Measurements from ENCODE around the gene GSDME. TPM values are rescaled to one million over a fixed set of nuclear protein-coding genes. Genes with fewer than 3 reads are reported as not detected.

Gene GSDME
- polyA plus RNA-seq, 1 of the 3 experiments (the other 2 are of a cell fraction), result 109 TPM

GRCh38 chr7:24703296-24703695 lies 54.0 kb downstream of the GSDME start:
- Histone ChIP-seq H2AFZ (ENCODE audit: low read depth) (no peak overlapping the region), H3K36me3 (replicated peaks in 1 of 2; ENCODE audit: control insufficient read depth in 1 of 2, insufficient read depth in 2 of 2, low read length in 1 of 2) (peaks cover 19 to 56% of the 10 kb centered on the region in 2 experiments), H3K27me3 (ENCODE audit: insufficient read depth) (no peaks in the 10 kb centered on the region), H3K79me2 (ENCODE audit: insufficient read depth) (no peaks in the 10 kb centered on the region), H3K4me2 (peak overlapping the region; percentile 55), H3K4me1 (ENCODE audit: control insufficient read depth in 1 of 2, insufficient read depth in 2 of 2, low read depth in 1 of 2, low read length in 1 of 2) (peaks cover 30 to 32% of the 10 kb centered on the region in 2 experiments), H3K9me2 (no peaks in the 10 kb centered on the region), H3K27ac (ENCODE audit: low read depth in 2 of 2, low read length in 1 of 2) (peak overlapping the region in 1 of 2 experiments; percentile 62; a peak in 2 of 4 replicates), H4K20me1 (ENCODE audit: insufficient read depth) (no peaks in the 10 kb centered on the region), H3K9me3 (no peaks in the 10 kb centered on the region), H3K4me3 (ENCODE audit: low read depth in 2 of 2, low read length in 1 of 2) (no peak overlapping the region), H3K9ac (no peak overlapping the region), H3F3A (replicated peaks; ENCODE audit: insufficient read depth) (peaks cover 23% of the 10 kb centered on the region)
- 79% methylated on average over 3 of the region's 3 CpGs for WGBS (ENCODE audit: low lambda C conversion rate)
- DNase-seq, result no peak
- no peak for TF ChIP-seq MAX (IDR thresholded peaks at IDR 0.05; ENCODE audit: low read depth)
- no peak for TF ChIP-seq RFX5 (IDR thresholded peaks at IDR 0.05; ENCODE audit: low read length)
- TF ChIP-seq REST (IDR thresholded peaks at IDR 0.05; ENCODE audit: low read depth, low read length), result no peak
- no peak for TF ChIP-seq EZH2phosphoT487 (IDR thresholded peaks at IDR 0.05; ENCODE audit: borderline replicate concordance, low read depth)
- TF ChIP-seq FOSL2 (IDR thresholded peaks at IDR 0.05; ENCODE audit: borderline replicate concordance, low read depth), result no peak
- no peak for TF ChIP-seq POLR2AphosphoS5 (IDR thresholded peaks at IDR 0.05; ENCODE audit: low read depth, low read length)
- TF ChIP-seq MEF2A (IDR thresholded peaks at IDR 0.05; ENCODE audit: borderline replicate concordance, low read depth), result no peak
- TF ChIP-seq TAF1 (IDR thresholded peaks at IDR 0.05; ENCODE audit: borderline replicate concordance, low read depth, low read length), result no peak
- TF ChIP-seq FOXJ3 (CRISPR knock-in tag; IDR thresholded peaks at IDR 0.05), result no peak
- no peak for TF ChIP-seq CHD2 (IDR thresholded peaks at IDR 0.05; ENCODE audit: low read length, partially characterized antibody)
- no peak for TF ChIP-seq JUND (IDR thresholded peaks at IDR 0.05)
- TF ChIP-seq TCF12 (IDR thresholded peaks at IDR 0.05), result no peak
- TF ChIP-seq IRF3 (IDR thresholded peaks at IDR 0.05; ENCODE audit: low read depth, low read length), result no peak
- TF ChIP-seq PBX3 (IDR thresholded peaks at IDR 0.05), result no peak
- no peak for TF ChIP-seq YY1 (IDR thresholded peaks at IDR 0.05; ENCODE audit: low read depth)
- no peak for TF ChIP-seq RCOR1 (IDR thresholded peaks at IDR 0.05; ENCODE audit: low read length)
- CTCF ChIA-PET, result interaction anchor here (0.8 to 2.2 kb wide), 4 partner anchors 13 to 391 kb away, joined by 4 to 11 read pairs (median 8); no protein-coding TSS in a partner anchor
- POLR2A ChIA-PET, result no interaction called here
